GM19468 (cell line): ENCODE data around the gene BCAS1.

Experiments
- ATAC-seq: cut with Tn5 transposase; IDR thresholded peaks from one replicate; pipeline ENCODE4 v1.9.1; 2021; ENCODE audit warnings: mild to moderate bottlenecking, moderate library complexity, moderate number of reproducible peaks; ENCODE audit not compliant: unreplicated experiment; ENCODE audit errors: extremely low read depth

BCAS1 gene

DNA sequence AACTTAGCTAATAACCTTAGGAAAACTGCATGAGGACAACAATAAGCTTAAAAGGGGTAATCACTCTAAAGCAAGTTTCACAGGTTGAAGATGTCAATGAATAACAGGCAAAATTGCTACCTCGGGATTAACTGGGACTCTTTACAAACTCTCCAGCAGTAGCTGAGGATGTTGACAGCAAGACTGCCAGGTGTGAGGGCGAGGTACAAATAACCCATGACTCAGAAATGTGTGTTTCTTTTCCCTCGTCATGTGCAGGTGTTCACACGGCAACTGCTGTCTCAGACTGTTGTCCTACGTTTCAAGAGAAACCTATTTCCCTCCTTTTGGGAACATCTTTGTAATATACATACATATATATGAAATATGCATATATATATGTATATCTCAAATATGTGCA is 15.9 kb downstream of the BCAS1 start:
- ATAC-seq, result no peak

GRCh38 chr20:54051068-54051467 is 19.3 kb downstream of the BCAS1 start:
- no peak for ATAC-seq

GRCh38 chr20:54048891-54049545 is 21.4 kb downstream of the BCAS1 start:
- no peak for ATAC-seq

GRCh38 chr20:54048481-54048880 is 21.9 kb downstream of the BCAS1 start:
- no peak for ATAC-seq

GRCh38 chr20:54047720-54048119 is 22.7 kb downstream of the BCAS1 start:
- ATAC-seq, result no peak

GRCh38 chr20:54047048-54047447 is 23.3 kb downstream of the BCAS1 start:
- ATAC-seq, result no peak

DNA sequence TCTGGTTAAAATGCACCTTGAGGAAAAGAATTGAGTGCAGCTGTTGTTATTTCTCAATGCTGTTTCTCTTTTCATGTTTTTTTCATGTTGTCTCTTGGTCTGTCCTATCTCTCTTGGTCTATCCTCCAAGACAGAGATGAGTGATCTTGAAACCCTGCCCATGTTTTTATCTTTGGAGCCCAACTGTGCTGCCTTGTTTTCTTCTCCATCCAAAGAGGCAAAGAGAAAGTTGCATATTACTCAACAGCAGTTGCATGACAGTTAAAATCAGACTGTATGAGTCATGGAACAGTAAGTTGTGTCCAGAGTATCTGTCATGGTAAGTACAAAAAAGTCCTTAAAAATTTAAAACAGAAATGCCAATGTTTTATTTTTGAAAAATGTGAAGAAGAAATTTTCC is 26.2 kb downstream of the BCAS1 start:
- ATAC-seq, result no peak

DNA sequence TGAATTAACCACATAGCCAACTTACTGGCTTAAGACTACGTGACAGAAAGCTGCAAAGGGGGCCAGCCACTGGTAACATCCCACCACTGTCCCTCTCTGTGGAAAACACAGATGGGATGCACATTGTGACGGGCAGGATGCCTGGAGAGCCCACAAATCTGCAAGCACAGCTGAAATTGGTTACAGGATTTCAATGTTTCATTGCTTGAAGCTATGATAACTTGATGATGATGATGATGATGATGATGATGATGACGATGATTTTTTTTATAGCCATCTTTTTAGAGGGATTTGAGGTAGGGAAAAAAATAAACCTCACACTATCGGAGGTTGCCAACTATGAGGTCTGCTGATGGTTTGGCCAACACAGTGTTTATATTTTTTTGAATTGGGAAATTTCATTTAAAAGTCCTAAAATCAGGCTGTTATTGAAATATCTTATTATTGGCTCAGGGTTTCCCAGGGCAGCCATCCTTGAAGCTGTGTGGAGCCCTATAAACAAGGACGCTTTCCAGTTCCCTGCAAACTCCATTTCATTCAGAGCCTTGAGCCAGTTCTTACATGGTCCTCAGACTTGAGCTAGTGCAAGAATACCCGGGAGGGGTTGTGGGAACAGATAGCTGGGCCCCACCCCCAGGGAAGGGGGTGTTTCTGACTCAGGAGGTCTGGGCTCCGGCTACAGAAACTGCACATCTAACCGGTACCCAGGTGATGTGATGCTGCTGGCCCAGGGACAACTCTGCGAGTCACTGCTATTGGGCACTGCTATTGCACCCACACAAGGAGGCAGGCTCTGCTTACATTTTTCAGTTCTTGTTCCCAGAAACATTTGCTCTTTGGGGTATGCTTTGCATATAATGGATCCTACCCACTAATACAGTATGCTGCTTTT is 27.1 kb downstream of the BCAS1 start:
- no peak for ATAC-seq

DNA sequence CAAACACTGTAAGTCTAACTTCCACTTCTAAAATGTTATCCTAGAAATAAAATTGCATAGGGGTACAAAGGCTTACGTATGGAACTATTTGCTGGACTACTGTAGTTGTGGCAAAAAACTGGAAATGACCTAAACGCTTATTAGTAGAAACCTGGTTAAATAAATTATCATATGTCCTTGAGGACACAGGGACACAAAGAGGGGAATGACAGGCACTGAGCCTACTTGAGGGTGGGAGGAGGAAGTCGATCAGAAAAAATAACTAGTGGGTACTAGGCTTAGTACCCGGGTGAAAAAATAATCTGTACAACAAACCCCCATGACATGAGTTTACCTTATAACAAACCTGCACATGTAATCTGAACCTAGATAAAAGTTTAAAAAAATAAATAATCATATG is 28.4 kb downstream of the BCAS1 start:
- ATAC-seq, result no peak

DNA sequence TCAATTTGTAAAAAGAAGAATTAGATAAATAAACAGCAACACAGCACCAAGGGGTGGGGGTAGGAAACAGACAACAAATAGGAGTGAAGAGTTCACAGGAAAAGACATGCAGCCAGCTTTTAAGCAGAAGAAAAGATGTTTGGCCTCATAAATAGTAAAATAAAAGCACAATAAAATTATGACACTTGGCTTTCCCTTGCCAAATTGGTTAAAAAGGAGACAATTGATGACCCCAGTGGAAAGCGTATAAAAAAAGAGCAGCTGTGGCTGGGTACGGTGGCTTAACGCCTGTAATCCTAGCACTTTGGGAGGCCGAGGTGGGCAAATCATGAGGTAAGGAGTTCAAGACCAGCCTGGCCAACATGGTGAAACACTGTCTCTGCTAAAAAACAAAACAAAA is 29.1 kb downstream of the BCAS1 start:
- ATAC-seq, result no peak

DNA sequence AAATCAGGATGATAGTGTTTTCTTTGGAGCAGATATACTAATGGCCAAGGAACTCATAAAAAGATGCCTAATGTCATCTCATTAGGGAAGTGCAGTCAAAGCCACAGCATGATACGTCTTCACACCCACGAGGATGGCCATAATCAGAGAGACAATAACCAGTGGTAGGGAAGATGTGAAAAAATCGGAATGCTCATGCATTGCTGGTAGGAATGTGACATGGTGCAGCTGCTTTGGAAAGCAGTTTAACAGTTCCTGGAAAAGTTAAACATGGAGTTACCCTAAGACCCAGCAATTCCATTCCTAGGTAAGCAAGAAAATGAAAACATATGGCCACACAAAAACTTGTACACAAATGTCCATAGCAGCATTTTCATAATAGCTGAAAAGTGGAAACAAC is 29.9 kb downstream of the BCAS1 start:
- no peak for ATAC-seq

GRCh38 chr20:54038961-54039360 is 31.4 kb downstream of the BCAS1 start:
- ATAC-seq, result no peak

GRCh38 chr20:54037525-54037924 is 32.9 kb downstream of the BCAS1 start:
- no peak for ATAC-seq

DNA sequence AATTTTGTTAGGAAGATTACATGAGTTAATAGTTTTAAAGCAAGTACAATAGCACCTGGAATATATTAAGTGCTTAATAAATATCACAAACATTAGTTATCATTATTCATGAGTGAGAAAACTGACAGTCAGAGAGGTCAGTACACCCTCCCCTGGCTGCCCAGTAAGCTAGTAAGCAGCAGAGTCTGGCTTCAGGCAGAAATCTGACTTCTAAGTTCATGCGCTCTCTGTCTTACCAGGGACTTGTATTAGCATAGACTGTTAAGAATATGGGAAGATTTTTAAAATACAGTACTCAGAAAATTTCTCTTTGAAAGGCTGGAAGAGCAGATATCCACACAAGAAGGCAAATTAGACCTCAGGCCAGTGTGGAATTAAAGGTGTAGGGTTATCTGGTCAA is 40.8 kb downstream of the BCAS1 start:
- ATAC-seq, result no peak

GRCh38 chr20:54029176-54029575 is 41.2 kb downstream of the BCAS1 start:
- no peak for ATAC-seq

- no peak for ATAC-seq
Observed at GRCh38 chr20:54028276-54029011, 42.0 kb downstream of the BCAS1 start.

DNA sequence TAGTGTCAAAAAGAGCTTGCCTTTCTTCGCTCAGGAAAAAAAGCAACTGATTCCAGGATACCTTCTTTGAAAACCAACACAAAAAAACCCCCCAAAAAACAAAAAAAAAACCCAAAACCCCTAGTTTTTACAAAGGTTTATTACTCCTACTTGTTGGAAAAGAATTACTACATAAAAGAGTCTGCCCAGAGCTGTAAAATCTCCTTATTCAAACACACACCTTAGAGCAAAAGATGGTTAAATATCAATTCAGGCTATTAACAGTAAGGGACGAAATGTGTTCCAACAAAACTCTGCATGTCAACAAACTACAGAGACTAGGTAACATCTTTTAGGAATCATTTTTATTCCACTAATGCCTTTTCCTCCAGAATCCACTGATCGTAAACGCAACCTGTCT is 42.7 kb downstream of the BCAS1 start:
- ATAC-seq, result no peak

DNA sequence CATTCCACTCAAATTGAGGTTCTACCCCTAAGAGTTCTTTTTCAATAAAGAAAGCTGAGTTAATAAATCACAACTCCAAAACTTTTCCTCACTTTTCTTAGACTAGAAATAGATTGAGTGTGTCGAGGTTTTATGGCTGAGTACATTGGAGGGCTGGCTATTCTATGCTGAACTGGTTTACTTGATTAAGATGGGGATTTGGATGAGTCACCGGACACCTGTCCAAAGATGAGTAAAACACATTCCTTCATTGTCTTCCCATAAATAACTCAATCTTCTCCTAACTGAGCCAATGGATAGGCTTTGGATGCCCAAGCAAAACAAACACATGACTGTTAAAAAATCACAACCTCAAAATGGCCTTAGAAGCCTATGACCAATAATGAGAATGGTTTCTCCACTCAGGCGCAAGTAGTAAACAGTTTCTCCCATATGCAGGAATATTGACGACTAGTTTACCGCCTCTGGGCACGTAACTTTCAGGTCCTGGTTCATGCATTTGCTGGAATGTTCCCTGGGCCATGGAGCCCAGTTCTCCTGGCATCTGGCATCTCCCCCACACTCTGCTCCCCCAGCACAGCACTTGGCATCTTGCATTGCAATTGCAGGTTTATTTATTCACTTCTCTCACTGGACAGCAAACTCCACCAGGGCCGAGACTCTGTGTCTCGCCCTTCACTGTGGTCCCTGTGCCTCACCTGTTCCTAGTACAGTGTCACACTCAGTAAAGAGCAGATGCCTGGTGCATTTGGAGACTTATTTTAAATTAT is 43.9 kb downstream of the BCAS1 start:
- no peak for ATAC-seq

GRCh38 chr20:54025251-54025771 is 45.1 kb downstream of the BCAS1 start:
- ATAC-seq, result no peak

DNA sequence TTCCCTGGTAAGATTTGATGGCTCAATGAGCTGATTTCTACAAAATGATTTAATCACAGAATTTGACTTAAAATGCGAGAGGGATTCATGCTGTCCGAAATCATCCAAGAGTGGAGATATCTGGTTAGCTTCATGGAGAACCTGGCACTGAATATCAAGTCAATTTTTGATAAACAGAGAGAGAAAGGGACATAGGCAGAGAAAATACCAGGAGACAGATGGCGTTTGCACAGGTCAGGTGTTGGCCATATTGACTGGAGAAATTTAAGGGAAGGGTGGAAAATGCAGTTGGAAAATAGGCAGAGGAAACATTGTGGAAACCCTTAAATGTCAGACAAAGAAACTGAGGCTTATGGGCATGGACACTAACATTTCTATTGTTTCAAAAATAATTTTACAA is 47.0 kb downstream of the BCAS1 start:
- ATAC-seq, result no peak
